Non-pigmented ciliary epithelial cell (primary cell): ENCODE results near the gene LY6G6C.
A peak's percentile ranks its signal among the peaks of the same experiment; 100 is the strongest.

Experiments used
- DNase-seq: peaks from one replicate; pipeline ENCODE4 v3.0.0-alpha.2; 2010; ENCODE audit warnings: low read depth

Gene LY6G6C

GRCh38 chr6:31705931-31706330 is 15.6 kb downstream of the LY6G6C start:
- DNase-seq: no peak

GRCh38 chr6:31702819-31703716 is 18.5 kb downstream of the LY6G6C start, which contains the start of gene ABHD16A:
Gene ABHD16A (minus strand): TSS chr6:31703324. CDS start chr6:31703281, 43 bp downstream.
- peak; percentile 91 for DNase-seq

- no peak for DNase-seq
Observed at GRCh38 chr6:31702405-31702818, 19.1 kb downstream of the LY6G6C start.

GRCh38 chr6:31701666-31702404 is 19.7 kb downstream of the LY6G6C start:
- no peak for DNase-seq

- DNase-seq: no peak
Observed at GRCh38 chr6:31700740-31701401, 20.7 kb downstream of the LY6G6C start.

- DNase-seq: no peak
Observed at GRCh38 chr6:31697555-31697954, 24.0 kb downstream of the LY6G6C start.

- no peak for DNase-seq
Observed at GRCh38 chr6:31693535-31693934, 28.0 kb downstream of the LY6G6C start.

- DNase-seq: no peak
Observed at GRCh38 chr6:31692886-31693285, 28.7 kb downstream of the LY6G6C start.

- no peak for DNase-seq
Observed at GRCh38 chr6:31692353-31692752, 29.2 kb downstream of the LY6G6C start.

GRCh38 chr6:31691564-31692108 is 29.9 kb downstream of the LY6G6C start:
- DNase-seq: no peak

GRCh38 chr6:31691078-31691463 is 30.5 kb downstream of the LY6G6C start:
- no peak for DNase-seq

GRCh38 chr6:31690231-31691077 is 31.1 kb downstream of the LY6G6C start:
- DNase-seq: no peak

GRCh38 chr6:31689249-31690110 is 32.1 kb downstream of the LY6G6C start:
- no peak for DNase-seq

GRCh38 chr6:31687860-31688693 is 33.5 kb downstream of the LY6G6C start:
- no peak for DNase-seq

GRCh38 chr6:31687321-31687720 is 34.2 kb downstream of the LY6G6C start:
- DNase-seq: no peak

GRCh38 chr6:31686483-31686882 is 35.1 kb downstream of the LY6G6C start:
- no peak for DNase-seq

GRCh38 chr6:31683591-31683990 is 38.0 kb downstream of the LY6G6C start:
- no peak for DNase-seq

GRCh38 chr6:31681135-31681671 is 40.3 kb downstream of the LY6G6C start:
- no peak for DNase-seq
